ELR (cell line): ENCODE results near the gene USH1C.

Experiments
- DNase-seq: peaks from one replicate; pipeline ENCODE4 v3.0.0-alpha.2; 2015; ENCODE audit warnings: low read depth

USH1C gene

DNA sequence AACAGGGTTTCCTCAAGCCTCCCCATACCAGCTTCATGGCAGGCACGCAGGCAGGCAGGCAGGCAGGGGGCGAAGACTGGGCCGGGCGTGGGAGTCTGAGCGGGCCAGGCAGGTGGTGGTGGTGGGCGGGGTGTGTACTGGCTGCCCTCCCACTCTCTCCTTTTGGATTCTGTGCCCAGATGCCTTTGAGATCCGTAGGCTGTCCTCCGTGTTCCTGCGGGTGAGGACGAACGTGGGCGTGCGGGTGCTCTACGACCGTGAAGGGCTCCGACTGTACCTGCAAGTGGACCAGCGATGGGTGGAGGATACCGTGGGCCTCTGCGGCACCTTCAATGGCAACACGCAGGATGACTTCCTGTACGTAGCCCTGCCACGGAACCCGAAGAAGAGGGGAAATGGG, 25.8 kb upstream of the USH1C start:
- DNase-seq: no peak

DNA sequence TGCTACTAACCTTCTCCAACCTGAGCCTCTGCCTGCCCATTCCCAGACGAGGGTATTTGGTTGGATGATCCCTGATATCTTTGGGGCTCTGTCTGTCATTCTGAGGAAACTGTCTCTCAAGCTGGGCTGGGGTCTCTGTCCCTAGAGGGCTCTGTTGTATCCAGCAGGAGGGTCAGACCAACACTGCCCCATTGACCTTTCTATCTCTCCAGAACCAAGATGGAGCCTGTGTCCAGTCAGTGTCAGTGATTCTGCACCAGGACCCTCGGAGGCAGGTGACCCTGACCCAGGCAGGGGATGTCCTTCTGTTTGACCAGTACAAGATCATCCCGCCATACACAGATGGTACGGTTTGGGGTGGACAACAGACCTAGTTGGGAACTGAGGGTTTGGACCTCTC, 24.7 kb upstream of the USH1C start:
- DNase-seq: no peak

DNA sequence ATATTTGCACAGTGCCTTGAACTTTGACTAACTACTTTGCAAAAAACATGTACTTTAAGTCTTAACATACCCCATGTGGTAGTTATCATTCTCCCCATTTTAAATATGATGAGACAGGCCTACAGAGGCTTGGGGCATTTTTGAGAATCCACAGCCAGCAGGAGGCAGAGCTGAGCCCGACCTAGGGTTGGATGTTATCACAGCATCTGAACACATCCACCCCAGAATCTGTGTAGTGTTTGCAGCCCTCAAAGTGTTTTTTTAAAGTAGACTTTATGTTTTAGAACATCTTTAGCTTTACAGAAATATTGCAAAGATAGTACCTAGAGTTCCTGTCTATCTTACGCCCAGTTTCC, 20.4 kb upstream of the USH1C start:
- no peak for DNase-seq

DNA sequence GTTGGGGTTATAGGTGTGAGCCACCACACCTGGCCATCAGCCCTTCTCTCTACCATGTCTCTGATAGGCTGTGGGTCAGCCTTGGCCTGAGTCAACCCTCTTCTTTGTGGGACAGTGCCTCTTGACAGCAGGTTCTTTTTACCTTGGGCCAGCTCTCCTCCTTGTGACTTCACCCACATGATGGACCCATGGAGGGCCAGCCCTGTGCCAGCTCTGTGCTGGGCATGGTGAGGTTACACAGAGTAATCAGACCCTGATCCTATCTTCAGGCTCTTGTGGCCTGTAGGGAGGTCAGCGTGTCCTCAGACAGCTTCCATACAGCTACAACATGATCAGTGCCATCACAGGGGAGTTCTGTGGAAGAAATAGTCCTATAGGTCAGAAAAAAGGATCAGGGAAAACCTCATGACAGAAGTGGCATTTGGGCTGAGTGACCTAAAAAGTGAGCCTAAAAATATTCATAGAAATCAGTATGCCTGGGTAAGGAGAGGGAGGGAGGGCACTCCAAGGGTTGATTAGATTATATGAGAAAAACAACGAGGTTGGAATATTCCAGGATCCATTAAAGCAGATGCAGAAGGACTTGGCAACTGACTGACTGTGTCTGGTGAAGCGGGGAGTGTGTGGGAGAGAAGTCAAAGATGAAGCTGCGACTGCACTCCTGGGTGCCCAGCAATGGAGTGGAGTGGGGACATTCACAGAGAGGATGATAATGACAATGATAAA, 19.9 kb upstream of the USH1C start:
- DNase-seq: no peak

DNA sequence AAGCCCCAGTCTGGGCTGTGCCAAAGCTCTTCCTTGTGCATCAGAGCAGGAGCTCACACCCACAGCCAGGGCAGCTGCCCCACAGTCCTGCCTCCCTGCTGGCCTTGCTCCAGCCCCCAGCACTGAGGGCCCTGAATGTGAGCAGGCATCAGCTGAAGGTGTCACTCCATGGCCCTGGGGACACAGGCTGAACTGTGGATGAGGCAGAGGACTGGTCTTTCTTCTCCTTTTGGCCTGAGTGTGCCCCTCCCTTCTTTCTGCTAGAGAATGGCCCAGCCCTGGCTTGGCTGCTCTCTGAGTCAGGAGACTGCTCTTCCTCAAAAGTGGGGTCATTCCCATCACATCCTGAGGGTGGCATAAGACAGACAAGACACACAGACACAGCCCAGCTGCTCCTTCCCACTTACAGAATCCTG, 19.0 kb upstream of the USH1C start:
- peak; percentile 34 for DNase-seq

DNA sequence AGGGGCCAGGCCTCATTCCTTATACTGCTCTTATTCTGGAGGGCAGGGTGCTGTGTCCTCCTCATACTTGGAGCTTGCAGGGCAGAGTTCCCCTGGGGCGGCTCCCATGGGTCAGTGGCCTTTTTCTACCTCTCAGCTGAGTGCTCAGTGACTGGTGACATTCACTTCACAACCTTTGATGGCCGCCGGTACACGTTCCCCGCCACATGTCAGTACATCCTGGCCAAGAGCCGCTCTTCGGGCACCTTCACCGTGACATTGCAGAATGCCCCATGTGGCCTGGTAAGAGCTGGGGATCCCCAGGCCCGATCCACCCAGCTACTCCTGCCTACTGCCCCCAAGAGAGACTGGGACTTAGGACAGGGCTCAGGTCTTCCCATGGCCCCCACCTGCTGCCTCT, 17.3 kb upstream of the USH1C start:
- DNase-seq: no peak

DNA sequence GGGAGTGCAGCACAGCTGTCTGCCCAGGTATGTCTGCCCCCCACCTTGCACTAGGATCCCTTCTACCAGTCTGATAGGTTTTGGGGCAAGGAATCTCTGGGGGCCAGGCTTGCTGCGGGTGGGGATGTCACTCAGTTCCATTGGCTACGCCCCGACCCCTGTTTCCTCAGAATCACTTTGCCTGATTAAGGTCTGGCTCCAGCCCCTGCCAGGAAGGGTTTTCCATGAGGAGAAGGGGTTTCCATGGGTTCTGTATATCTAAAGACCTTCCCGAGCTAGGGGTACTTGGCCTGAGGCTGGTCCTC, 16.8 kb upstream of the USH1C start:
- no peak for DNase-seq

DNA sequence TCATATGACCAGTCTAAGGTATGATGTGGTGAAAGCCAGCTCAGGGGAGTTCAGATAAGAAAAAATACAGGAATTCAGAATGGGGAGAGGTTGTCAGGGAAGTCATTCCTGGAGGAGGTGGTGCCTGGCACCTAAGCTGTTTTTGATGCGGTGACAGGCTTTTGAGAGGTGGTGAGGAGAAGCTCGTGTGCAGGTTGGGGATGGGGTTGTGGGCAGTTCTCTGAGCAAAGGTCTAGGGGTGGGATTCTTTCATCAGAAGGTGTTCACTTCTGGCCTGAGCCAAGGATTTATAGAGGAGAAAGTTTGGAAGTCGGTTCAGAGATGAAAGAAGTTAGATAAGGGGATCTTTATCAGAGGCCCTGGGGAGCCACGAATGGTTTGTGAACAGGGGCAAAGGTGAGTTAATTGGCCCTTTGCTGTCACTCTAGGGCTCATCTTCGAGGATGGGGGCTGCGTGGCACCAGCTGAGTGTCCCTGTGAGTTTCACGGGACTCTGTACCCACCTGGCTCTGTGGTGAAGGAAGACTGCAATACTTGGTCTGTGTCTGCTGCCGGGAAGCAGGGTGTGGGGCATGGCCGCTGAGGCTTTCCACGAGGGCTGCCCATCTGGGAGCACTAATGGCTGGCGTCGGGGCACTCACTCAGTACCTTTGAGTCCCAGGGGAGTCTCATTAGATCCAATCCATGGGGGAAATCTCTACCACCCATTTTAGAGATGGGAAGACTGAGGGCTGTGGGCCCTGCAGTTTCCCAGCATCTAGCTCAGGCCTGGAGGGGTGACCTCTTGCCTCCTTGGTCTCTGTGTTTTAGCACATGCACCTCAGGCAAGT, 16.3 kb upstream of the USH1C start:
- DNase-seq: no peak

DNA sequence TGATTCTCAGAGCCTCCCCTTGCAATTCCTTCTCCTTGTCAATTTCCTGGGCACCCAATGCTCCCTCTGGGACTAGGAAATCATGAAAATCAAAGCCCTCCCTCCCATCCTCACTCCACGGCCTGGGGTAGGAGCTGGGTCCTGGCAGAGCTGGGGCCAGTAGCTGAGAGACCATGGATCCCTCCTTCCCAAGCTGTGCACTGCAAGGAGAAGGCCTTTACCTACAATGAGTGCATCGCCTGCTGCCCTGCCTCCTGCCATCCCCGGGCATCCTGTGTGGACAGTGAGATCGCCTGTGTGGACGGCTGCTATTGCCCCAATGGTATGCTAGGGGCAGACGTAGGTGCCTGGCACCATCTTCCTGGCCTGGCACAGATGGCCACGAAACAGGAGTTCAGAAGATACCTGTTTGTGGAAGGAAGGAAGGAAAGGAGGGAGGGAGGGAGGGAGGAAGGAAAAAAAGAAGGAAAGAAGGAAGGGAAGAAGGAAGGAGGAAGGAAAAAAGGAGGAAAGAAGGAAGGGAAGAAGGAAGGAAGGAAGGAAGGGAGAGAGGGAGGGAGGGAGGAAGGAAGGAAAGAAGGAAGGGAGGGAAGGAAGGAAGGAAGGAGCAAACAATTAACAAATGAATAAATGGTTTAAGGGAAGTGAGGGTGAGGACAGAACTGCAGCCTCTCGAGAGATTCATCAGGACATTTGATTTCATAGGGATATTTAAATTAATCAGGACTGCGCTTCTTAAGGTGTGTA, 15.3 kb upstream of the USH1C start:
- DNase-seq: no peak

DNA sequence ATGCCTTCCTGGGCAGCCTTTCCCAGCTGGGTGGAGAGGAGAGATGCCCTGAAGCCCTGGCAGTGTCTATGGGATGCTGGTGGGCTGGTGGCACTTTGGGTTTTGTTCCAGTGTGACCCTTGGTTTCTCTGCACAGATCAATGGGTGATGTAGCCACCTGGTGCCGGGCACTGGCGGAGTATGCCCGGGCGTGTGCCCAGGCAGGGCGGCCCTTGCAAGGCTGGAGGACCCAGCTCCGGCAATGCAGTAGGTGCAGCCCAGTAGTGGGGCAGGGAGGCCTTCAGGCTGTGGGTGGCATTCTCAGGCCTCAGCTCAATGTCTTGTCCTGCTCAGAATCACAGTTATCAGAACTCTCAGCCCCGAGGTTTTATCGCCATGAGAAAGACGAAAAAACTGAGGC, 14.7 kb upstream of the USH1C start:
- no peak for DNase-seq

DNA sequence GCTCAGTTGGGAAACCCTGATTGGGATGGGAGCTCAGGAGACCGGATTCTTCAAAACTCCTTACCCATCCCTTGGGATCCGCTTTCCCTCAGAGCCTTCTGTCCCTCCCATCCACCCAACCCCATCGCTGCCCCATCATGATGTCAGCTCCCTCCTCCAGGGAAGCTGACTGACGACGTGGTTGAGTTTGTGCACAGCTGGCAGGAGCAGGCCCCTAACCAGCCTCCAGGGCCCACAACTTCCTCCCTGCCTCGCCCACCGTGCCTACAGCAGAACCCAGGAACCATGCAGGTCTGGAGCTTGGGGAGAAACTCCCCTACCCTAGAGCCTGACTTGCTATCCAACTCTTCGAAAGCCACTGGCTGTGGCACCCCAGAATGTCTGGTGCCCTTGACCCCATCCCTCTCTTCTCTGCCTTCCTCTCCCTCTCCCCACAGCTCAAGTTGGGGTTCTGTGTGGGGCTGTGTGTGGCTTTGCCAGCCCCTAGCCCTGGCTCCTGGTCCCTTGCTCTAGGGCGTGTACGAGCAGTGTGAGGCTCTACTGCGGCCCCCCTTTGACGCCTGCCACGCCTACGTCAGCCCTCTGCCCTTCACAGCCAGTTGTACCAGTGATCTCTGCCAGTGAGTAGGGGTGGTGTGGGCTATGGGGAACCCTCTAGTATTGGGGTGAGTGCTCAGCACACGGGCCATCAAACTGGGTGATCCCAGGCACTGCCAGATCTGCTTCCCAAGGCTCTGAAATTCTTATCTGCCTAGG, 14.0 kb upstream of the USH1C start:
- DNase-seq: no peak

DNA sequence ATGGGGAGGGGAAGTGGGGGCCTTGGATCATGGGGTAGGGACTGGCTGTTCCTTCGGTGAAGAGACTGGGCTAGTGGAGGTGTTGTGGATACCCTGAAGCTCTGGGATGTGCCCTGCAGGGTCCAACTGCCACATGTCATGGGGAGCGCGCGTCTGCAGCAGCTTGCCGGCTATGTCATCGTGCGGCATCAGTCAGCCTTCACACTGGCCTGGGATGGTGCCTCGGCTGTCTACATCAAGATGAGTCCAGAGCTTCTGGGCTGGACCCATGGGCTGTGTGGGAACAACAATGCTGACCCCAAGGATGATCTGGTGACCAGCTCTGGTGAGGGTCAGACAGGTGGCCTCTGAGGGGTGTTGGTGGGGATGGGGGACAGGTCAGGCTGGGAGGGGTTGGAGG, 12.8 kb upstream of the USH1C start:
- no peak for DNase-seq

DNA sequence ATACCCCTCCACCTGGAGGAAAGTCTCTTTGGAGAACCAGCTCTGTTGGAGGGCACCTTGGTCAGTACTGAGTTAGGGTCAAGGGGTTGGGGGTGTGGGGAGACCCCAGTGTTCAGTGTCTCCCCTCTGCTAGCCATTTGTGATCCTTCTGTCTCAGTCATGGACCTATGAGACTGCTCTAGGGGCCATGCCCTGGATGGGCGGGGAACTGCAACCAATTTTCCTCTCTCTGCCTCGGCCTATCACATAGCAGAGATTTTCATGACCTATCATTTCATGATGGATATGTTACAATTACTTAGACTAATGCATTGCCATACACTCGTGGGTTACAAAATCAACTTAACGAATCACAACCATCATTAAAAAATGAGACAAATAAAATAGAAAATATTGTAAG, 10.3 kb upstream of the USH1C start:
- peak; percentile 7 for DNase-seq

DNA sequence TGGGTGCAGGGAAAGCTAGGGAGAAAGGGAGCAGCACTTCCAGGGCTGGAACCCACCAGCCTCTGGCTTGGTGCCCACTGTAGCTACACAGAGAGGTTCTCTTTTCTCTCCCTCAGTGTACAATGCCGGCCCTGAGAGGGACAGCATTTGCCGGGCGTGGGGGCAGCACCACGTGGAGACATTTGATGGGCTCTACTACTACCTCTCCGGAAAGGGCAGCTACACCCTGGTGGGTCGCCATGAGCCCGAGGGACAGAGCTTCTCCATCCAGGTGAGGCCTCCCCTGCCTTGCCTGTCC, 9.0 kb upstream of the USH1C start:
- no peak for DNase-seq

DNA sequence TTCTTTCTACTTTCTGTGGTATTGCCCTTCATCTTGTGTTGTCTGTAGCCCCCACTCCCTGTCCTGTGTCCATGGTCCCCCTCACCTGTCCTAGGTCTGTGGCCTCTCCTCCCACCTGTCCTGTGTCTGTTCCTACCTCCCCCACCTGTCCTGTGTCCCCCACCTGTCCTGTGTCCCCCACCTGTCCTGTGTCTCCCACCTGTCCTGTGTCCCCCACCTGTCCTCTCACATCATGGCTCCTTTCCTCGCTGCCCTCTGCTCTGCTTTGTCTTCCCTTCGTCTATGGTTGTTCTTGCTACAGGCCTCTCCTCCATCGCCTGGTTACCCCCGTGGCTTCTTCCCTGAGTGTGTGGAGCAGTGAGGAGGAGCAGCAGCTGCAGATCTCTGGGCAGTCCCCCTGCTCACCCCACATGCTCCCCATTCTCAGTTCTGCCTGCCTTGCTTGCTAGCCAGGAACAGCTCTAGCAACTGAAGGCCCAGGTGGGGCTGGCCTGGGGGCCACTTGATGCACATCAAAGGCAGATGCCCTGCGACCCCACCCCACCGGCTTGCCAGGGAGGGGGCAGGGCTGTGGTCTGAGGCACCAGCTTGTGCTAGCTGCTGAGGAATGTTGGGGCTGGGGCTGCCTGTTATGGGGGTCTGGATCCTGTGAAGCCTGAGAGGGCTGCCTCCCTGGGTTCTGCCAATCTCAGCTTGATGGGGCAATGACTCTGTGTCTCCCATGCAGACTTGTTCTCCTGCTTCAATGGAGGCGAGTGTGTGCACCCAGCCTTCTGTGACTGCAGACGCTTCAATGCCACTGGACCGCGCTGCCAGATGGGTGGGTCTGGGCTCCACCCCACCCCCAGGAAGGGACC, 8.4 kb upstream of the USH1C start:
- no peak for DNase-seq

DNA sequence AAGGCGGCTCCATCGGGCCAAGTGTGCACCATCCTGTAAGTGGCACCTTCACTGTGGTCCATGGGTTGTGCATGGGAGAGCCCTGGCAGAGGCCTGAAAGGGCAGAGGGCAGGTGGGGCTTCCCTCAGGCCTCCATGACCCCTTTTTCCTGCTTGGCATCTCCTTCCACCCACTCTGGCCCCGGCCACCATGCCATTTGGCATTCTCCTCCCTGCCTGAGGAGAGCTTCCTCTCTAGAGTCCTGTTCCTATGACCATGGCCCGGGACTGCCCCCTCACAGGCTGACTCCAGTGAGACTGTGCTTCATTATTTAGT, 7.8 kb upstream of the USH1C start:
- no peak for DNase-seq

DNA sequence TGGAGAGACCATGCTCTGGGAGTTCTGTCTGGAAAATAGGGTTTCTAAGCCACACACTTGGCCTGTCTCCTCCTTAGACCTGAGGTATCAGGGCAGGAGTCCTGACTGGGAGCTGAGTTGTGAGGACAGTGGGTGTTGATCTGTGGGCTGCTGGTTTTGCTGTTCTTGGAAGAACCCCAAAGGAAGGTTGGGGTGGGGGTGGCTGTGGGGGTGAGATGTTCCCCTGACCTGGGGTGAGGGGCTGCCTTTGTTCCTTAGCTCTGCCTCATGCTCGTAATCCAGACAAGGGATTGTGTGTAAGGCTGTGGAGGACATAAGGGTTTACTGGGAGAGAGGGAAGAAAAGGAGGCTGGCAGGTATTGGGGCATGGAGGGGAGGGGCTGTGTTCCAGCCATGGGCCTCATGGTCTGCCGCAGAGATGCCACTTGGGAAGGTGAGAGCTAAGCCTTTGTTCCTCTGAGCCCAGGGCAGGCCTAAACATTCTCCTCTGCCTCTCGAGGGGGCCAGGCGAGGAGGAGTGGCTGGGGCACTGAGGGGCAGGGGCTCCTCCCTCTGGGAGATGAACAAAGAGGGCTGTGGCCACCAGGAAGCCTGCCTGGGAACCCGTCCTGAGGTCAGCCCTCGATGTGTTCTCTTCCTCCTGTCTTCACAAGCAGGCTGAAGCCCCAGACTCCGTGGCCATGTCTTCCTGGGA, 7.3 kb upstream of the USH1C start:
- DNase-seq: no peak

DNA sequence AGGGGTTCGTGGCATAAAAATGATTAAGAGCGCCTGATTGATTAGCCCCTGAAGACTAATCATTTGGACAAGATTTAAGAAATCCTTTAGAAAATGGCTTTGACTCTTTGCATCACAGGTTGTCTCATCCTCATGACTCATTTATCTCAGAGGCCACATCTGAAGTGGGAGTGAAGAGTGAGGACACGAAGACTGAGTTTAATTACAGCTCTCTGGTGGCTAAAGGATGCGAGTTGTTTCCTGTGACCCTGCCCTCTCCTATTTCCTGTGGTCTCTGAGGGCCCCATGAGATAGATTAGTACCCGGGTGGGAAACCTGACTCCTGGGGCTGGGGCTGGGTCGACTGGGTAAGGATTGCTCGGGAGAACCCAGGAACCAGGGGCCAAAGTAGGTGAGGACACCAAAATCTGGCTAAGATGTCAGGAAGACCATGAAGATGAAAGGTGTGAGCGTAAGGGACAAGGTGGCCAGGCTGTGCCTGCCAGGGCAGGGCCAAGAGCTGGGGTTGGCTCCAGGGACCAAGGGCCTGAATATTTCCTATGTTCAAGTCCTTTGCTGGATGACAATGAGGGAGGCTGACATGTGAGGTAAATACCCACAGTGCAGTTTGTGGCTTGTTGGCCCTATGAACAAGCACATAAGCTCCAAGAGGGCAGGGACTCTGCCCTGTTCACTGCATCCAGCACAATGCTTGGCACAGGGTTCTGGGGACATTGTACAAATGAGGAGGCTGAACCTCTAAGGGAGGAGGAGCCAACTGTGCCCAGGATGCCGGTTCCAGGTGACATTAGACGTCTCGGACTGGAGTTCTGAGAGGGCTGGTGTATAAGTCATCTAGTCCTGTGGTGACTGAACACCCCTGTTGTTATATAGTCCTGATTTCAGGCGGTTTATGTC, 6.5 kb upstream of the USH1C start:
- peak; percentile 32 for DNase-seq

DNA sequence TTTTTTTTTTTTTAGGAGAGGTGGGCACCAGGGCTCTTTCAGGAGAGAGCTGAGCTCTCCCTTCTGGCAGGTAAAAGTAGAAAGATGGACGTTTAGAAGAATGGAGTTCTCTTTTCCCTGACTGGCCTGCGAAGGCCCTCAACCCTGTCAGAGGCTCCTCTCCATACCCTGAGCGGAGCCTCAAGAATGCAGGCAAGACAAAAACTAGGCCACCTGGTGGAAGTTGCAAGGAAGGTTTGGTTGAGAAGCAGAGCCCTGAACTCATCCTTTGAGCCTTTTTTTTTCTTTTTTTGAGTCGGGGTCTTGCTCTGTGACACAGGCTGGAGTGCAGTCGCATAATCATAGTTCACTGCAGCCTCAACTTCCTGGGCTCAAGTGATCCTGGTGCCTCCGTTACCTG, 4.2 kb upstream of the USH1C start:
- DNase-seq: peak; percentile 11

DNA sequence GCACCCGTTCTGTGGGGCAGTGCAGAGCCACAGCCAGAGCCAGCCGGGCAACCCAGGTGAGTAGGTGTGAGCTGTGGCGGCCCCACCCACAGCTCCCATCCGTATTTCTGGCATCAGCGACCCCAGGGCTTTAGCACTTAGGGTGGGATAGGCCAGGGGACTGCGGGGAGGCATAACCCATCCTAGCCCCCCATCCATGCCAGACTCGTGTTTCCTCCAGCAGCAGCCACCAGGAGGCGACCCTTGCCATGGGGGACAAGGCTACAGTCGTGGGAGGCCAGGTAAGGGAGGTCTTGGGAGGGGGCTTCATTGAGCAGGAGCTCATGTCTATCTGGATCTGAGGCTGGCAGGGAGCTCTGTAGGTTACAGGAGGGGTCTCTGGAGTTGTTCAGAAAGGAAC, 3.7 kb upstream of the USH1C start:
- DNase-seq: no peak
